ENCODE results near the gene SAV1.

The SAV1 gene

DNA sequence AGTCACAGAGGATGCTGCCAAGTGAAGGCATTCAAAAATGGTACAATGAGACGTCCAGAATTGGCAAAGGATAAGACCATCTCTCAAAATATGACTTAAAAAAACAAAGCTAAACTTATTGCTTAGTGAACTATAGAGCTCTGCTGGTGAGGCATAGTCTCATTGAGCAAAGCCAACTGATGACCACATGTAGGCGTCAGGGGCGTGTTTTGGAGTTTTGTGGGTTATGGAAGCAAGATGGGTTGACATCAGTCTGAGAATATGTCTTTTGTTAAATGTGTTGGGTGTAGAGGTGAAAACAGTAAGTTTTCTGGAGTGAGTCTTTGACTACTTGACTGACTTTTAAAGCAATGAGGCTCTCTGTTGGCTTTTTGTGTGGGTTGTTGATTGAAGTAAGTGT, 60.9 kb downstream of the SAV1 start:
- no peak for DNase-seq (ENCODE audit: low spot score)
- TF ChIP-seq, protein P1, sequence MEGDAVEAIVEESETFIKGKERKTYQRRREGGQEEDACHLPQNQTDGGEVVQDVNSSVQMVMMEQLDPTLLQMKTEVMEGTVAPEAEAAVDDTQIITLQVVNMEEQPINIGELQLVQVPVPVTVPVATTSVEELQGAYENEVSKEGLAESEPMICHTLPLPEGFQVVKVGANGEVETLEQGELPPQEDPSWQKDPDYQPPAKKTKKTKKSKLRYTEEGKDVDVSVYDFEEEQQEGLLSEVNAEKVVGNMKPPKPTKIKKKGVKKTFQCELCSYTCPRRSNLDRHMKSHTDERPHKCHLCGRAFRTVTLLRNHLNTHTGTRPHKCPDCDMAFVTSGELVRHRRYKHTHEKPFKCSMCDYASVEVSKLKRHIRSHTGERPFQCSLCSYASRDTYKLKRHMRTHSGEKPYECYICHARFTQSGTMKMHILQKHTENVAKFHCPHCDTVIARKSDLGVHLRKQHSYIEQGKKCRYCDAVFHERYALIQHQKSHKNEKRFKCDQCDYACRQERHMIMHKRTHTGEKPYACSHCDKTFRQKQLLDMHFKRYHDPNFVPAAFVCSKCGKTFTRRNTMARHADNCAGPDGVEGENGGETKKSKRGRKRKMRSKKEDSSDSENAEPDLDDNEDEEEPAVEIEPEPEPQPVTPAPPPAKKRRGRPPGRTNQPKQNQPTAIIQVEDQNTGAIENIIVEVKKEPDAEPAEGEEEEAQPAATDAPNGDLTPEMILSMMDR (IDR thresholded peaks at IDR 0.05; ENCODE audit: extremely low read depth, missing control alignments), result no peak

DNA sequence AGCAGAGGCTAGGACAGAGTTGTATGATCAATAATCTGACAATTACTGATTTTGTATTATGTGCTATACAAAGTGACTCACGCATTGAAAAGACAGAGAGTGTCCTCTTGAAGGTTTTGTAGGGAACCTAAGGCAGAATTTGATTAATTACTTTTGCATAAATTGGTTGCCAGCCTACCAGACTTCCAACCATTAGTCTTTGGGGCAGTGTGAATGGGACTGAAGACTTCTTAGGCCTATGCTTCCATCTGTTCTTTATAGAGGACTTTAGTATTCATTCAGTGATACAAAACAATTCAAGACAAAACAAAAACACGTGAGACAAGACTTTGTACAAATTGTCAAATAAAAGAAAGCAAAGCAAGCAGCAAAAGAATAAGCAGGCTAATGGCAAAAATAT, 61.6 kb downstream of the SAV1 start:
- DNase-seq (ENCODE audit: low spot score), result no peak
- TF ChIP-seq, protein P1 (IDR thresholded peaks at IDR 0.05; ENCODE audit: extremely low read depth, missing control alignments), result no peak

DNA sequence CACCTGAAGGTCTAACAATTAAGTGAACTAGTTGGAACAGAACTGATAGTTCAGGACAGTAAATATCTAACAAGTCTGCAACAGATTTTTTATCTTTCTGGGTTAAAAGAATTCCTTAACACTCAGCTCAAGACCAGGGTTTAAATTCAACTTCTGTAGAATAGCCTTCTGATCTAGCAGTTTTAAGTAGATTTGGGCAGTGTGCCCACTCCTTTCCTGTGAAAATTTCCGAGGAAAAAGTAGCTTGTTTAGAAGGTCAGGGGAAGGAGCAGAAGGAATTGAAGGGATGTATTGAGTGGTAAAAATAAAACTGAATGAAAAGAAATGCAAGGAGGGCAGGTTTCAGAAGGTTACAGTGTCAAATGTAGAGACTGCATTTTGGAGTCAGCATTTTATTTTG, 62.3 kb downstream of the SAV1 start:
- TF ChIP-seq, protein P1 (IDR thresholded peaks at IDR 0.05; ENCODE audit: extremely low read depth, missing control alignments), result no peak
- no peak for DNase-seq (ENCODE audit: low spot score)

DNA sequence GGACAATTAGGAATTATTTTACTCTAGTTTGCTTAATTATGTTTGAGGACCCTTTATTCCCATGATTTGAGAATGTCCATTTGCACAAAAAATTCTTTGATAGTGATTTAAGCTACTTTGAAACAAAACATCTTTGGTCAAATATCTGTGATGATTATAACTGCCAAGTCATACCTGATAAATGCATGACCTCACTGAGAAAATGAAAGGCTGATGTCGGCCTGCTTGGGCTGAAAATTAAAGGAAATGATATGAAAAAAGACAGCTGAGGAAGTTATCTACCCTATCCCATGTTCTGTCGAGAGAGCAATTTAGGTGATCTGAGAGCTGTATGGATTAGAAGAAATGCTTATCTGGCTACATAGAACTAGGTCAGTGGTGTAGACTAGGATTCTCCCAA, 64.5 kb downstream of the SAV1 start:
- no peak for DNase-seq (ENCODE audit: low spot score)
- TF ChIP-seq, protein P1 (IDR thresholded peaks at IDR 0.05; ENCODE audit: extremely low read depth, missing control alignments), result no peak

GRCh38 chr14:50602035-50602434, 66.1 kb downstream of the SAV1 start:
- TF ChIP-seq, protein P1 (IDR thresholded peaks at IDR 0.05; ENCODE audit: extremely low read depth, missing control alignments), result no peak
- no peak for DNase-seq (ENCODE audit: low spot score)

GRCh38 chr14:50601394-50601793, 66.7 kb downstream of the SAV1 start:
- no peak for DNase-seq (ENCODE audit: low spot score)
- TF ChIP-seq, protein P1 (IDR thresholded peaks at IDR 0.05; ENCODE audit: extremely low read depth, missing control alignments), result no peak

DNA sequence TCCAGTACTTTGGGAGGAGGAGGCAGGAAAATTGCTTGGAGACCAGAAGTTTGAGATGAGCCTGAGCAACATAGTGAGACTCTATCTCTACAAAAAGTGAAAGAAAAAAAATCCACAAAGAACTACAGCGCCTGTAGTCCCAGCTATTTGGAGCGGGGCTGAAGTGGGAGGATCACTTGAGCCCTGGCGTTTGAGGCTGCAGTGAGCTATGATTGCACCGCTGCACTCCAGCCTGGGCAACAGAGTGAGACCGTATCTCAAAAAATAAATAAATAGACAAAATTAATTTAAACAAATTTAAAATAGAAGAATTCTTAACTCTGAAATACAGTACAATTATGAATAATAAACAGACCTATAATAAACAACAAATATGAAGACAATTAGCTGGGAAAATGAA, 67.3 kb downstream of the SAV1 start:
- DNase-seq (ENCODE audit: low spot score), result no peak
- TF ChIP-seq, protein P1 (IDR thresholded peaks at IDR 0.05; ENCODE audit: extremely low read depth, missing control alignments), result no peak
